PFSK-1 (cell line): ENCODE data around the gene ENTREP3.

Source experiments
- FOXP2 ChIP-seq: optimal IDR thresholded peaks from 2 replicates; pipeline ENCODE3; 2011; ENCODE audit warnings: borderline replicate concordance, control low read depth, inconsistent platforms; ENCODE audit not compliant: insufficient read depth; ENCODE audit errors: extremely low read length, extremely low read depth
- POLR2AphosphoS5 ChIP-seq: IDR thresholded peaks from 2 replicates; pipeline ENCODE4 v1.6.1; 2012; ENCODE audit warnings: low read depth, mild to moderate bottlenecking, control low read depth, low read length, moderate library complexity
- REST ChIP-seq, 2 experiments: IDR thresholded peaks; 2 replicates each; pipeline versions ENCODE4 v1.6.1 to v1.8.0; 2011 to 2012; ENCODE audit warnings: low read depth in 2 of 2, low read length in 2 of 2, control low read depth in 1 of 2, inconsistent platforms in 1 of 2, mild to moderate bottlenecking in 1 of 2, moderate library complexity in 1 of 2; ENCODE audit not compliant: insufficient read depth in 1 of 2
- SIN3A ChIP-seq: IDR thresholded peaks from 2 replicates; pipeline ENCODE4 v1.6.1; 2012; ENCODE audit warnings: mild to moderate bottlenecking, low read length, moderate library complexity, borderline replicate concordance; ENCODE audit not compliant: insufficient read depth
- TAF1 ChIP-seq: IDR thresholded peaks from 2 replicates; pipeline ENCODE4 v1.6.1; 2012; ENCODE audit warnings: low read length, control low read depth, borderline replicate concordance; ENCODE audit not compliant: insufficient read depth

Gene ENTREP3

GRCh38 chr1:155218854-155219591 lies 36.3 kb downstream of the ENTREP3 start:
- TF ChIP-seq TAF1 (no peak), SIN3A (peak; percentile 89; the same call in 1 of the 2 replicates)

GRCh38 chr1:155210314-155211104 lies 44.8 kb downstream of the ENTREP3 start:
- no peak for TF ChIP-seq REST (IDR thresholded peaks at IDR 0.05; ENCODE audit: insufficient read depth in 1 of 2, low read depth in 2 of 2, low read length in 2 of 2)

- TF ChIP-seq REST (IDR thresholded peaks at IDR 0.05; ENCODE audit: insufficient read depth in 1 of 2, low read depth in 2 of 2, low read length in 2 of 2) = peak in 1 of 2 experiments; percentile 46; a peak in 1 of 4 replicates
- TF ChIP-seq SIN3A = no peak
- peak; percentile 39; the same call in 1 of the 2 replicates for TF ChIP-seq POLR2AphosphoS5
- no peak for TF ChIP-seq FOXP2
Measured at GRCh38 chr1:155209312-155209721, 46.0 kb downstream of the ENTREP3 start.

GRCh38 chr1:155208541-155209311 lies 46.6 kb downstream of the ENTREP3 start, which contains the start of gene MTX1:
Gene MTX1, plus strand, starts transcription at chr1:155208695. Its CDS starts 110 bp downstream, at chr1:155208805.
- TF ChIP-seq SIN3A = peak; percentile 90; the same call in 1 of the 2 replicates
- TF ChIP-seq FOXP2 = peak; percentile 8
- TF ChIP-seq REST (IDR thresholded peaks at IDR 0.05; ENCODE audit: insufficient read depth in 1 of 2, low read depth in 2 of 2, low read length in 2 of 2) = no peak
- TF ChIP-seq POLR2AphosphoS5 = no peak; the same call in 1 of the 2 replicates
- TF ChIP-seq TAF1 = no peak

- no peak for TF ChIP-seq SIN3A
- TF ChIP-seq POLR2AphosphoS5 = no peak
- no peak for TF ChIP-seq REST (IDR thresholded peaks at IDR 0.05; ENCODE audit: insufficient read depth in 1 of 2, low read depth in 2 of 2, low read length in 2 of 2)
Measured at GRCh38 chr1:155207806-155208540, 47.3 kb downstream of the ENTREP3 start, which contains the start of gene THBS3. Gene THBS3, minus strand, starts transcription at chr1:155207897. Its CDS starts 21 bp downstream, at chr1:155207876.
